ENCODE measurements around the gene APOBEC2. TPM values are rescaled to one million over a fixed set of nuclear protein-coding genes. Genes with fewer than 3 reads are reported as not detected.

APOBEC2 gene
- total RNA-seq, 1 experiment from 2014 or later: not detected

DNA sequence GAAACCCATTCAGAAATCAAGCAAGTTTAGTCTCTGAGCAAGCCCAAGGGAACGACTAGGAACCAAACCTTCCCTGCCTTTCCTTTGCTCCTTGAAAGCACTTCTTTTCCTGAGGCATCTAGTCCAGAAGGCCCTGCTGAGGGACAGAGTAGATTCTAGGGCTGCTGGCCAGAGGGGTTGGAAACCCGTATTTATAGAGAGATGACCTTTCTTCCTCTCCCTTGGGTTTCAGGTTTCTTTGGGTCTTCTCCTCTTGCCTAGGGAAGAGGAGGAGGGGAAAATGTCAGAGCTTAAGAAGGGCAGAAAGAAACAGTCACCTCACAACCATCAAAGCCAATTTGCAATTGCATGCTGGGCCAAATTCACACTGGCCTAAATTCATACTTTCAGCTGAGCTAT, 5.8 kb downstream of the APOBEC2 start:
- no peak for DNase-seq (ENCODE audit: low read depth)

DNA sequence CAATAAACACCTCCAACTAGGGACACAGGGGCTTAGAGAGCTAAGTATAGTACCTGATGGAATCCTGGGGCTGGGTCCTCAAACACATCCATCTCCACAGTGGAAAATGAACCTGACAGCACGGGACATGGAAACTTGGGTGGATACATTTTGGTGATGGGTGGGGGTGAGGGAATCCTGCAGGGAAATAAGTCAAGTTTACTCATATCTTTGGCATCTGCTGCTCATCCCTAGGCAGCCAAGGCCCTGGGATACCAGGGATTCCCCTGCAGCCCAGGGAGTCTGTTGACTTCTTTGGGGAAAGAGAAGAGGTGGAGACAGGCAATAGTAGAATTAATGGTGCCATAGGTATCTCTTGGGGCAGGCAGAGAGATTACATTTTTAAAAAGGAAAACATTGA, 6.6 kb downstream of the APOBEC2 start:
- DNase-seq (ENCODE audit: low read depth): peak; percentile 35

DNA sequence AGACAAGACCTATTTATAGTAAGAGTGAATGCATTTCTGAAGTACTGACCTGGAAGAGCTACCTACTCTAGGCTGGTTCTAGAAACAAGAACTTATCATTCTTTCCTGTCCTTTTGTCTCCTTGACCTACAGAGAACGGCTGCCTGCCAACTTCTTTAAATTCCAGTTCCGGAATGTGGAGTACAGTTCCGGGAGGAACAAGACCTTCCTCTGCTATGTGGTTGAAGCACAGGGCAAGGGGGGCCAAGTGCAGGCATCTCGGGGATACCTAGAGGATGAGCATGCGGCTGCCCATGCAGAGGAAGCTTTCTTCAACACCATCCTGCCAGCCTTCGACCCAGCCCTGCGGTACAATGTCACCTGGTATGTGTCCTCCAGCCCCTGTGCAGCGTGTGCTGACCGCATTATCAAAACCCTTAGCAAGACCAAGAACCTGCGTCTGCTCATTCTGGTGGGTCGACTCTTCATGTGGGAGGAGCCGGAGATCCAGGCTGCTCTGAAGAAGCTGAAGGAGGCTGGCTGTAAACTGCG, 8.3 kb downstream of the APOBEC2 start:
- no peak for DNase-seq (ENCODE audit: low read depth)

DNA sequence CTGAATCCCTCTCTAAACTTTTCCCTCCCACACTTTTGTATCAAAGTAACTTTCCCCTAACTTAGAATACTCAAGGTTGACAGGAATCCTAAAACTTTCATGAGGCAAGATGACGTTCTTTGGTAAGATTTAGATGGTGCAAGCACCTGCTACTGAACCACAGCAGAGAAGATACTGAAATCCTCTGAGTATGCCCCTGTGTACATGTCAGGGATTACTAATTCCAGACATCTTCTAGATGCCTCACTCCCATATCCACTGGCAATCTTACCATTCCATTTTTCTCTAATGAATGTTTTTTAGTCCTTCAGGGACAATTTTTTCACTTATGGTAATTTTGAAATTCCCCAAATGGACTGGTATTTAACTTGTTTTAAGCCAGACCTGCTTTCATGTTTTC, 9.1 kb downstream of the APOBEC2 start:
- no peak for DNase-seq (ENCODE audit: low read depth)

DNA sequence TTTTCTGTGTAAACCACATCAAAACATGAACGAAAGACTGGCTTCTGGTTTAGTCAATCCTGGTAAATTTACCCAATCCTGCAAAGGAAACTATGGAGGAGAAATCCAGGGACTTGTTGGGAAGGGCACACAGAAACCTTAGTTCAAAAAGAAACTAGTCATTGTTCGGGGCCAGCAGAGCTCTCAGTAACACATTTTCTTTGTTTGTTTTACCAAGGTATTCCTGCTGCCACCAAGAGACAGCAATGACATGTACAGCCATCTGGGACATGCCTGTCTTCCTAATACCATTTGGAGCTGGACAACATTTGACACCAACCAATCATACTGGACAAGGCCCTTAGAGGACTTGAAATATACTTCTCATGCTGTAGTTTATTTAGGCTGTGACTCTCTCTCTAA, 10.9 kb downstream of the APOBEC2 start:
- DNase-seq (ENCODE audit: low read depth): no peak

DNA sequence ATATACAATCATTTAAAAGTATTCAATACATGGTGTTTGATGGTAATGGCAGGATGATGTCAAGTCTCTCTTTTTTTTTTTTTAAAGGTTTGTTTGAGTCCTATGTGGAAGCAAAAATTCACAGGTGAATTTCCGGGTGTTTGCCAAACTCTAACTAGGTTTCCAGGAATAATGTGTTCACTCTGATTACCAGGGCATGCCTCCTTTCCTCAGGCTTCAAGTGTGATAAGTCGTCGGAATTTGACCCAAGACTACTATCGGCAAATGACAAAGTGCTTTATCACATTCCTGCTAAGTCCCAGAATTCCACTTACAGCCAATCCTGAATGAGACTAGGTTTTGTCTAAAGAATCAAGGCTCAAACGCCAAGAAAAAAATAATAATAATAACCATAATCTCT, 11.8 kb downstream of the APOBEC2 start:
- no peak for DNase-seq (ENCODE audit: low read depth)

DNA sequence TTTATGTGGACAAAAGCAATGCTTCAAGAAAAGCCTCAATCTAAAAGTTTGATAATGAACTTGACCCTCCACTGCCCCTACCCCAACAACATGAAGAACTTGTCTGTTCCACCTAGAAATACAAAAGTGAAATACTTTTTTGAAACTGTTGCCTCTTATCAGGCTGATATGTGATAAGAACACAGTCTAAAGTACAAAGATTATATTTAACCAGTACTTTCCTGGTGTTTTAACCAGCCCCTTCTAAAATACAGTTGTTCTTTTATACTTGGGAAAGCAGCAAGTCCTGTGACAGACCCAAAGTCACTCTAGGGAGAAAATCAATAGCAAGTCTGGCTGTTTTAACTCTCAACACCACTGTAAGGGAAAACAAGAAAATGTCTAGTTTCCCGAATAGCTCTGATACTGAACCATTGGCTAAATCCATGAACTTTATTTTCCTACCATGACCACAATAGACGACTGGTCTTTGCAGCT, 12.6 kb downstream of the APOBEC2 start:
- DNase-seq (ENCODE audit: low read depth): no peak

DNA sequence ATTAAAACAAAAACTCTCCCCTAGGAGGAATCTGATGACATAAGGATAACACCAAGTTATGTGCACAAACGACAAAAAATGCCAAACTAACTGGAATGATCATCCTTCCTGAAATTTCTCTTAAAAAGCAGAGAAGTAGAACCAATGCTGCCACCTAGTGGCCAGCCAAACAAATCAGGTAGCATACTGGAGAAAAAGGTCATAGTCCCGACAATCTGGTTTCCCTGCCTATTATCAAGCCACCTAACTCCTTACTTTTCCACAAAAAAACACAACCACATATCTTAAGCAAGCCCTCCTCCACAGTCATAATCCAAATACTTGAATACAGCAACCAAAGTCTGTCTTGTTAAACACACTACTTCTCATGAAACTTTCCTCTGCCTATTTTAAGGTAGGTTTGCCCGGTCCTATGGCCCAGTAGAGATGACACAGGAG, 13.9 kb downstream of the APOBEC2 start:
- peak; percentile 71 for DNase-seq (ENCODE audit: low read depth)

DNA sequence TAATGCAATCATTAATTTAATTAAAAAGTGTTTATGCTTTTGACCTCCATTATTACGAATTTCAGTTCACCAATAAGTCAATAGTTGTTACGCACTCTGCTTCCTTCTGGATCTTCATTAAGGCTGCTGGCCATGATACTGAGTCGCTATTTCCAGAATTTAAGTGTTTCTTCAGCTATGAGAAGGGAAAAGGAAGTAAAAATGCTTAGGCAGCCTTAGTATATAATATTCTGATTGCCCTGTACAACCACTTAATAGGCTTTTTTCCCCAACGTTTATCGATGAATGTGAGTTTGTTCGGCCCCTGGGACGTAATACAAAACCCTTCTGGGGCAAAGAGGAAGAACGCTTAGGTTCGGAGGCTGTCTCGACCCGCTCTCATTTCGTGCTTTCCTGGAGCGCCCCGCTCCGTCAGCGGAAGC, 18.5 kb downstream of the APOBEC2 start:
- DNase-seq (ENCODE audit: low read depth): no peak

DNA sequence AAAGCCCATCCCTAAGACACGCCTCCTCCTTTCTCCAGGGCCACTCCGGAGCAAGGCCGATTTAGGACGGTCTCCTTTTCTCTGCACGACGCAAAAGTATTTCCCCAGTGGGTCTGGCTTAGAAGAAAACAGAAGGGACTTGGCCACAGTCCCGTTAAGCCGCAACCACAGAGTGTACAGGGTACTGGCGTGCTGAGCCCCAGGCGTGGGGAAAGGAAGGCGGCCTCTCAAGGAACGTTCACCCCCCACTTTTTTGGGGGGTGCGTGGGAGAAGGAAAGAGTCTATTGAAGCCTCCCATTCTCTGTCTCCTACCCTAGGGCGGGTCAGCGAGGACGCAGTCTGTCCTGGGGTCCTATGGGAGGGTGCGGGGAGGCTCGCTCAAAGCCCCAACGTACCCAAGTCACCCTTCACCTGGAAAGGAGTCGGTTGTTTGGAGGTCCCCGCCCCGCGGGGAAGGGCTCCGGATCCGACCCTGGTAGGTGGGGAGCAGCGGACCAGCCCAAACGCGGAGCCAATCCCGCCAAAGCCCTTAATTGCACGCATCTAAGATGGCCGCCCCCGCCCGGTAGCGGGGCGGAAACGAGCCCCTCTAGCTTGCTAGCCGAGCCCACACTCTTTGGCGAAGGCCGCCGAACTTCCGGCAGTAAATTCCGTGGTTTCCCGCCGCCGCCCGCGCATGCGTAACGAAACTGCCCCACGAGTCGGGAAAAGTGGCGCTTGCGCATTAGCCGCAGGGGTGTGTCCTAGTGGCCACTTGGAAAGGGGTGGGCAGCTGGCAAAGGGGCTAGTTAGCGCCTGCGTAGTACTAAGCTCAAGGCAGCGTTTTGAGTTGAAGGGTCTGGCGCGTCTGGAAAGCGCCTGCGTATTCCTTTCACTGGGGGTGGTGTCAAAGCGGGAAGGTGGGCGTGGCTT, 19.2 kb downstream of the APOBEC2 start, which contains the start of gene OARD1:
TSS of gene OARD1 (minus strand) at position 434 of the 913 bp plus-strand sequence. CDS start 722 bp downstream, outside the sequence.
- DNase-seq (ENCODE audit: low read depth): peak; percentile 99

DNA sequence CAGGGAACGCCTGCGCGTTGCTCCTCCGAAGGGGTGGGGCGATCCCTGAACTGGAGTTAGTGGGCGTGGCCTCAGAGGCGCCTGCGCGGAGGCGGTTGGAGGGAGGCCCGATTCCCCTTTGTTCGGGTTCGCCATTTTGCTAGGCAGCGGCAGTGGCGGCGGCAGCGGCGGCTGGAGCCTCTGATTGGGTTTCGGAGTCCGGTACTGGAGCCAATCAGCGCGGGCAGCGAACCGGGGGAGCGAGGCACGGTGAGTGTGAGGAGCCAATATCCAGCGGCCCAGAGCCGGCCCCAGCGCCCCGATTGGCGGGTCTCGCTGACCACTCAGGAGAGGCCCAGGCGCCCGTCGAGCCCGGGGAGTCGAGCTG, 19.8 kb downstream of the APOBEC2 start, which contains the start of gene NFYA:
TSS of gene NFYA (plus strand) at position 139 of the 367 bp plus-strand sequence. CDS start 6,116 bp downstream, outside the sequence.
- no peak for DNase-seq (ENCODE audit: low read depth)

DNA sequence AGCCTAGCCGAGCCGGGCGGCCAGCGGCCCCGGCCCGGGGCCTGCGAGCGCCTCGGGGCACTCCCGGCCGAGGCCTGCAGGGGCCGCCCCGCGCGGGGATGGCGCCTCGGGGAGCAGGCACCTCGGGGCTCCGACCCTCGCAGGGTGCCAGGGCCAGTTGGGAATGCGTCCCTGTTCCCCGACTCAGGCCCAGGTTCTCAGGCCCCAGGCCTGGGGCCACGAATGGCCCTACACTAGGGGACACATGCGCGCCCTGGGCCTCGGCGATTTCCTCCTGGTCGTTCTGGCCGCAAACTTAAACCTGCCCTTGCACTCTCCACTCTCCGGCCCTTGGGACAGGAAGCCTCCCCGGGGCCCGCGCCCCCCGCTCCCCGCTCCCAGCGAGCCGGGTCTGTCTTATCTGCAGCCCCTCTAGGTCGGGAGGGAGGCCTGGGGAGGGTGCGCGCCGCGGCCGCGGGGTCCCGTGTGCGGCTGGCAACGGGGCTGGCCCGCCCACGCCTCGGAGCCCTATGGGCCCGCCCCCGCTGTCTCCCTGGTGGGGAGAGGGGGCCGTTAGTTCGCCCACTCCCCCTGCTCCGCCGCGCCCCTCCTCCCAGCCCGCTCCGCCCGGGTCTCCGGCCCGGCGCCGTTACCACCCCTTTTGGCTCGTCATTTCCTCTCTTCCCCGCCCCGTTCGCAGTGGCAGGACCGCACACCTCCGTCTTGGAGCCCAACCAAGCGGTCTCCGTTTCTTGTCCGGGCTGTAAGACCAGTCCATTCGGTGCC, 20.4 kb downstream of the APOBEC2 start:
- DNase-seq (ENCODE audit: low read depth): peak; percentile 79

DNA sequence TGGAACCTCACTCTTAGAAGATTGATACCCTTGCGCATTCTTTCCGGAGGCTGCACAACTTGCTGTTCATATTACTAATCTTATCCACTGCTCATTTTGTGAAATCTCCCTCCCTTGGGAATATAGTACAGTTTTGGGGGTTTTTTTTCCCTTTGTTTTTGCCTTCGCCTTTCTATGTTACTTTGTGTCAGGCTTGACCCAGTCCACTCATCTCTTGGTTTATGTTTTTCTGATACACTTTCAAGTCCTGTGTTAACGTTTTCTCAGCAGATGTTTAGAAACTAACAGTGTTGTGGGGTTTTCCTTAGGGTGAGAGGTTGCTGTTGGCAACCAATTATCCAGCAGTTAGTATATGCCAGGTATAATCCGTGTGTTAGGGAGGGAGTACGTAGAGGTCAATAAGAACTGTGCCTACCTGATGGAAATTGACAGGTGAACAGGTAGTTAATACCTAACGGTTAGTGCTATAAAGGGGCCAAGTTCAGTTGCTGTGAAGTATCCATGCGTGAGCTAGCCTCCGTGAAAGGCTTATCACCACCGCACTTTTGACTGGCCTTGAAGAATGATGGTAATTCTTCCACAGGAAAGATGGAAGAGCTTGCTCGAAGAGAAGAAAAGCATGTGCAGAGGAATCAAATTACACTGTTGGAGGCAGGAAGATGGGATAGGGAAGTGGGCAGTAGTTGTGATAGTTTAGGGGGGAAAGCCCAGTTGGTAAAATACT, 21.1 kb downstream of the APOBEC2 start:
- DNase-seq (ENCODE audit: low read depth): peak; percentile 32

DNA sequence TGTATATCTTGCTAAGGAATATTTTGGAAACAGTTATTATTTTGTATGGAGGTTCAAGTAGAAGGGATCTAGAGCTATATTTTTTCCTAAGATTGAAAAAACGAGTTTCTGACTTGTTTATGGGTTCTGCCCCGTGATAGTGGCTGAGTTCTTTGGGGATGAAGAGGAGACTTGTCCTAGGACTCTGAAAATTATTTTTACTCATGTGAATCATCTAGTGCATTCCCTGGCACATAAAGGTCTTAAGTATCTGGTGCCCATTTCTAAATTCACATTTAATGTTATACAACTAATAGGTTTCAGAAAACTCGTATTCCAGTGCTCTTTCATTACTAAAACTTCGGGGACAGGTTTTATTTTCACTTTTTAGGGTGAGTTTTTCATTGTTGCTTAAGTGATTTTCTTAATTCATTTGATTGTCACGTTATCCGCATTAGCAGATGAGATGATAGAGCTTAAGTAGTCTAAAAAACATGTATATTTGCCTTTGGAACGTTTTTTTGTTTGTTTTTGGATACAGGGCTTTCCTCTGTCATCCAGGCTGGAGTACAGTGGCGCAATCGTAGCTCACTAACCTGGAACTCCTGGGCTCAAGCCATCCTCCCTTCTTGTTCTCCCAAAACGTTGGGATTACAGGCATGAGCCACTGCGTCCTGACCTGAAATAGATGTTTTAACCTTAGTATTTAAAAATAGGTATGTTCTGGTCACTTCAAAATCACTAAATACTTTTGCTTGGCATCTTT, 21.9 kb downstream of the APOBEC2 start:
- DNase-seq (ENCODE audit: low read depth): peak; percentile 6

DNA sequence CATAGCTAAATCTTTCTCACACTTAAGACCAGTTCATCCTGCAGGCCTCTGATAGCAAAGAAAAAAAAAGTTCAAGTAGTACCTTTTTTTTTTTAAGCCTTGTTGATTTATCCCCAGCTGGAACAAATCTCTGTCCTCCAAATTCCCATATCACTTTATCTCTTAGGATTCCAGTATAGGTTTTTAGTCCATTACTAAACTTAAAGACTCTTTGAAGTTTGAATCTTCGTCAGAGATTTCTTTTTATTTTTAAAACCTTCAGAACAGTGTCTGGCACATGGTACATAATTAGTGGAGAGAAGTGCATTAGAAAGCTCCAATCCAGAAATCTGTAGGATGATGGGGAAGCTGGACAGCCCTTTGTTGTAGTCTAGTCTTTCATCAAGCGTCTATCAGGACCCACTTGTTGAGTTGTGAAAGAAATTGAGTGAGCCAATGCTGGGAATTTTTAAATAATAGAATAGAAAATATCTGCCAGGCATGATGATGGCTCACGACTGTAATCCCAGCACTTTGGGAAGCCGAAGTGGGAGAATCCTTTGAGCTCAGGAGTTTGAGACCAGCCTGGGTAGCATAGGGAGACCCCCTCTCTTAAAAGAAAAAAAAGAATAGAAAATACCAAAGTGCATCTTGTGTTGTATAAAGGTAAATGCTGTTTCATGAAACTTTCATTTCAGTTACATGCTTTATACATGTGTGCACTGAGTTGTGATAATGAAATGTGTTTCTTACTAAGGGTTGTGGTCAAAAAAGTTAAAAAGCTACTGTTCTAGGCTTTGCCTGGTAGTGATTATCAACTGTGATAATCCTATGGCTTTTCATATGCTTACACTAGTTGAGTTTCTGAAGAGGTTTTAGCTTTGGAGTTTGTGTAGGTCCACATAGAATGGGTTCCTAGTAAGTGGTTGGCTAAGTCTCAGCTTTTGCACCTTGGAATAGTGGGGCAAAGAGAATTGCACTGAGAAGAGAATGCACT, 22.9 kb downstream of the APOBEC2 start:
- DNase-seq (ENCODE audit: low read depth): no peak

DNA sequence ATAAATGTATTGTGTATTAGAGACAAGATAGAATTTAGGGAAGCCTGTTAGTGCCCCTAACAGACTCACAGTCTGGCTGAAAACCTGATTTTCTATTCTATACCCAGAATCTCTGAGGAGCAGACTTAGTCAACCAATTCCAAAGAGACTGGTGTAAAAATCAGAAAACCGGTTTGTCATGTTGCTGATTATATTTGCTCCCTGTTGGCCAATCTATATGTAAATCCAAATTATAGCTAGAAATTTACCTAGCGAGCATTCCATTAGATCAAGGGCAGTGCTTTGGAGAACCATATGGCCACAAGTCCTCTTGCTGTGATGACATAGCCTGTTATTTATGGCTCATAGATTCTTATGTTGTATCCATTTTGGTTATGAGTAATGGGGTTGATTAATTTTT, 24.5 kb downstream of the APOBEC2 start:
- DNase-seq (ENCODE audit: low read depth): no peak

DNA sequence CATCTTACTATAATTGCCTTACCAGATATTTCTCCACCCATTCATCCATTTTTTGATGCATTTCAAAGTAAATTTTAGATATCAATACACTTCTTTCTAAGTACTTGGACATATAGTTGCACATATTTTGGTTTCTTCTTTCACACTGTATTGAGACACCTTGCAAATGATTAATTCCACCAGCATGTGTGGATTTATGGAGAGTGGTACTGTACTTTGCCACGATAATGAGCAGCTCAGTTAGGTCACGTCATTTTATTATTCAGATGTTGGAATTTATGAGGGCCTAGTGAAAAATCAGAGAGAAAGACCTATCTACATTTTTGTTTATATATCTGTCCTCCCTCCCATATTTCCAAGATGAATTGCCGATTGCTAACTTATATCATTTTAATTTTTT, 25.1 kb downstream of the APOBEC2 start:
- no peak for DNase-seq (ENCODE audit: low read depth)

DNA sequence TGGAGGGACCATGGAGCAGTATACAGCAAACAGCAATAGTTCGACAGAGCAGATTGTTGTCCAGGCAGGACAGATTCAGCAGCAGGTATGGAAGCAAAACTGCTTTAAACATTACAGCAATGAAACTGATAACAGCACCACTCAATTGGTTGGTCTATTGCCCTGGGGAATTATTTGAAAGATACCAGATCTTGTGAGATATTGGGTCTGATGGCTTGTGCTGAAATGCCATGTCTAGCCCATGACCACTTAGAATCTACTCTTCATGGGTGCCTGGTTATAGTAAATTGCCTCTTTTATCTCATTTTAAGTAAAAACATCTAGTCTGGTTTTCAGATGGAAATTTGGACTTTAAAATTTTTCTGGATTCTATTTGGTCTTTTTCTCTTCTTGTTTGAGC, 26.1 kb downstream of the APOBEC2 start:
- no peak for DNase-seq (ENCODE audit: low read depth)

DNA sequence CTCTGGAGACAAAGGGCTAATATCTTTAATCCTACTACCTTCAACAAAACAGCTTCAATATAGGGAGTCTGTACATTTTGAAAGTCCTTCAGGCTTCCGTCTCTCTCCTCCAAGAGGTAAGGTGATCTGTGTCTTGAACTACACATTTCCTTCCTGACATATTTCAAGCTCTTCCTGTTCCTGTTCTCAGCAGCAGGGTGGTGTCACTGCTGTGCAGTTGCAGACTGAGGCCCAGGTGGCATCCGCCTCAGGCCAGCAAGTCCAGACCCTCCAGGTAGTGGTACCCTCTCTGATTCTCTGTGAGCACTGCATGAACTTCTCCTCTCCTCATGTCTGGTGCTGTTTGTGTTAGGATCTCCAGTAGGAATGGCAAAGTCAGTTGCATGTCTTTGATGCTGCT, 27.6 kb downstream of the APOBEC2 start:
- DNase-seq (ENCODE audit: low read depth): no peak

DNA sequence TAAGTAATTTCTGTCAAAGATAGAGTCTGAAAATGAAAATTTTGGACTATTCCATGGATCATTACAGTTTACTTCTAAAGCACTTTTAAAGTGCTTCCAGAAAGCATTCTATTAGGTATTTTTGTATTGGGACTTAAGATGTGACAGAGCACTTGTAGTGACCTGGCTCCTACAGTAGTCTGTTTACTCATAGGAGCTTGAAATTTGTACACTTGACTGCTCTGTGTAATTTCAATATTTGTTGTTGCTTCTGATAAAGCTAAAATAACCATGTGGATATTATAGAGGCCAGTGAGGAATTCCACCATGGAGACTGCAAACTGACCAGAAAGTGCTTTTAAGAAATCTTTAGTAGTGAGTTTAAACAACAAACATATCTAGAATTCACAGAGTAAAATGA, 30.1 kb downstream of the APOBEC2 start:
- no peak for DNase-seq (ENCODE audit: low read depth)

Data from RPMI7951 (cell line).